Kidney capillary endothelial cell (primary cell): ENCODE data around the gene LIN52.
"Not testable (repeated sequence)": the region's sequence is repeated elsewhere in the genome, so short reads cannot be mapped to it uniquely, and the experiment has no call there.

Source experiments
- DNase-seq: peaks from one replicate; pipeline ENCODE4 v3.0.0-alpha.2; 2018; ENCODE audit warnings: low spot score

LIN52 gene

DNA sequence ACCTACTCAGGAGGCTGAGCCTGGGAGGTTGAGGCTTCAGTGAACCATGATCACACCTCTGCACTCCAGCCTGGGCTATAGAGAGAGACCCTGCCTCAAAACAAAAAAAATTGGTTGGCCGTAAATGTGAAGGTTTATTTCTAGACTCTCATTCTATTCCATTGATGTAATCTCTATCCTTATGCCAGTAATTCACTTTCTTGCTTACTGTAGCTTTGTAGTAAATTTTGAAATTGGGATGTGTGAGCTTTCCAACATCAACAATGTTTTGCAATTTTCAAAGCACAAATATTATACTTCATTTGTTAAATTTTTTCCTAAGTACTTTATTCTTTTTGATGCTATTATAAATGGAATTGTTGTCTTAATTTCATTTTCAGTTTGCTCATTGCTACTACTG, 24.6 kb downstream of the LIN52 start:
- no peak for DNase-seq

GRCh38 chr14:74111395-74112216, 26.9 kb downstream of the LIN52 start:
- peak; percentile 57 for DNase-seq

GRCh38 chr14:74125487-74125886, 40.7 kb downstream of the LIN52 start:
- DNase-seq = not testable (repeated sequence)

DNA sequence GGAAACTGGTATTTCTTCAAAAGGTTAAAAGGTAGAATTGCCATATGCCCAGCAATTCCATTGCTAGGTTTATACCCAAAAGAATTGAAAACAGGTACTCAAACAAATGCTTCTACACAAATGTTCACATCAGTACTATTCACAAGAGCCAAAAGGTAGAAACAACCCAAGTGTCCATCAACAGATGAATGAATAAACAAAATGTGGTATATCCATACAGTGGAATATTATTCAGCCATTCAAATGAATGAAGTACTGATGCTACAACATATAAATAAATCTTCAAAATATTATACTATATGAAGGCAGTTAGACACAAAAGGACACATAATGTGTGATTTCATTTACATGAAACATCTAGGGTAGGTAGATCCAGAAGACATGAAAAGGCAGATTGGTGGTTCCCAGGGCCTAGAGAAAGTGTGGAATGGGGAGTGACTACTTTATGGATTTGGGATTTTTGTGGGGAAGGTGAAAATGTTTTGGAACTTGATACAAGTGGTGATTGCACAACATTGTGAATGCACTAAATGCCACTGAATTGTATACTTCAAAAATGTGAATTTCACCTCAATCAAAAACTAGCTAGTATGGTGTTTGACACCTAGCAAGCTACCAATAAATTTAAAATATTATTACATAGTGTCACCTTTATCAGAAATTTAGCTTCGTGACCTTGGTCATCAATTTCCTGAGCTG, 41.7 kb downstream of the LIN52 start:
- DNase-seq = no peak

DNA sequence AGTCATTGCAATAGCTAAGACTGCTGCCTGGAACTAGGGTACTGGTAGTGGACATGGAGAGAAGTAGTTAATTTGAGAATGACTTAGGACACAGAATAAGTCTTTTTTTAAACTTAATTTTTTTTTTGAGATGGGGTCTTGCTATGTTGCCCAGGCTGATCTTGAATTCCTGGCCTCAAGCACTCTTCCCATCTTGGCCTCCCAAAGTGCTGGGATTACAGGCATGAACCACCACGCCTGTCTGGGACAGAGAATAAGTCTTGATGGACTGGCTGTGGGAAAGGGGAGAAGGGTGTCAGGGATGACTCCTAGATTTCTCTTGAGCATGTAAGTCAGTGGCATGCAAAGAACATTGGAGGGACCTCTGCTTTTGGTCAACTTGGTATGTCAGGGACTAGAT, 42.9 kb downstream of the LIN52 start:
- DNase-seq = no peak

- DNase-seq = no peak
Measured at GRCh38 chr14:74133833-74134481, 49.2 kb downstream of the LIN52 start.

GRCh38 chr14:74134484-74134883, 49.7 kb downstream of the LIN52 start:
- no peak for DNase-seq

DNA sequence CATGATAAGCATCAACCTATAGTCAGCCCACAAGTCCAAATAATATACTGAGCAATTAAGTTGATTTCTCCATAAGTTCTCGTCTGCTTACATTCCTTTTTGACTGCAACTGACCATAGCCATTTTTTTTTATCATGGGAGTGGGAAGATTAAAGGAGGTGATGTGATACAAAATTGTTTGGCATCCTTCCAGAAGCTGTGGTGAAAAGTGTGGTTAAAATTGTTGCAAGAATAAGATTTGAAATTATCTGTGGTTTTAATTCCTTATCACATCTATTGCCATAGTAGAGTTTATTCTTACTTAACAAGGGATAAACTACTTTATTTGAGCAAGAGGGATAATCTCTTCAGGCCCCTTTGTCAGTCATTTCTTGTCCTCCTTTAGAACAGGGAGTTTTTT, 50.7 kb downstream of the LIN52 start:
- no peak for DNase-seq

DNA sequence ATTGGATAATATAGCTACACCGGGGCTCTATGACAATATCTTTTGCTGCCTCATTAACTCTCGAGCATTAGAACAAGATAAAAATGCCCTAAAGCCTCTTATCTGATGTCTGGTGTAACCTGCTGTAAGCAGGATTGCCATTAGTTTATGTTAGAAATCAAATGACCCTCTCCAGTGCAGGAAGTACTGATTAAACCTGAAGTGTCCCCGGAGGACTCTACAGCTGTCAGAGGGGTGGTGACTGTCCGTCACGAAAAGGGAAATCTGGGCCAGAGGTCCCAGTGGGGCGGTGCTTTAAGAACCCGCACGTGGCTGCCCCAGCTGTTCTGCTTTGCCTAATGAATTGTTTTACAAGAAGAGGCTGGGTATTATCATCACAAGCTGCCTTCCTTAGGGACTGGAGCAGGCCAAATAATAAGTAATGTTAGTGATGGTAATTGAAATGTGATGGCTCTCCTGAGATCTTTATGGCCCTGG, 55.7 kb downstream of the LIN52 start:
- peak; percentile 3 for DNase-seq

DNA sequence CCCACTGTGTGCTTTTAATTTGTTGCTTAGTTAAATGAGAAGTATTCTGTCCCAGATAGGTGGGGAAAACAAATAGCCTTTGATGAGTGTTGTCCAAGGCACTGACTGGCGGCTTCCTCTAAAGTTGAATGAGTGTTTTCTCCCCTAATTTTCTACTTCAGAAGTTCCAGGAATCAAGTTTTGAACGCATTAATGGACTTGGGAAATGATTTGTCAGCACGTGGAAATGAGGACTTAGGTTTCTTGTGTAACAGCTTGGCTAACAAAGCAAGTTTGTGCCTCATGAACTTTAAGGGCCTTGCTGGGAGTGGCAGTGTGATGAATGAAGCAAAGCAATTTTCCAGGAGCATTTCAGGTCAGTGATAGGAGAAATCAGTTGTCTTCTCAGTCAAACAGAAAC, 56.9 kb downstream of the LIN52 start:
- no peak for DNase-seq

- DNase-seq = no peak
Measured at GRCh38 chr14:74142523-74142922, 57.8 kb downstream of the LIN52 start.

DNA sequence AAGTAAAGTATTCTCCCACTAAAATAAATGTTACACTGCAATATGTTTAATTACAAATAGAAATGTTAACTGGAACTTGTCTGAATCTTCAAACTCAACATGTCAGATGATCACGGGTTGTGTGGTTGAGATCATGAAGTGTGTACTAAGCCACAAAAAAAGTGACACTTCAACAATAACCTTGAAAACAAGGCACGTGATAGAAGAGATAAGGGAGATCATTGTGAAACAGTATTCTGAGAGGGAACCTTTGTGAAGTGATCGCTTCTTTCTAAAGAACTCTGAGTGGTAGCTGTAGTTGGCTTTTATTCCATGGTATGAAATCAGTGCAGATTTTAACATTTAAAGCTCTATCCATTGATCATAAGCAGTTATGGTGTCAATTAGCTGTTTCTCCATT, 60.0 kb downstream of the LIN52 start:
- DNase-seq = no peak

DNA sequence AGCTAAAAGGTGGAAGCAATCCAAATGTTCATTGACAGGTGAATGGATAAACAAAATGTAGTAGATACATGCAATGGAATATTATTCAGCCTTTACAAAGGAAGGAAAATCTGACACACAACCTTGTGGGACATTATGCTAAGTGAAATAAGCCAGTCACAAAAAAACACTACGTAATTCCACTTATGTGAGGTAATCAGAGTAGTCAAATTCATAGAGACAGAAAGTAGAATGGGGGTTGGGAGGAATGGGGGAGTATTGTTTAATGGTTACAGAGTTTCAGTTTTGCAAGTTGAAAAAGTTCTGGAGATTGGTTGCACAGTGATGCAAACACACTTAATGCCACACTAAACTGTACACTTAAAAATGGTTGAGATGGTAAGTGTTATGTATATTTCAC, 62.8 kb downstream of the LIN52 start:
- no peak for DNase-seq

- DNase-seq = no peak
Measured at GRCh38 chr14:74148705-74149104, 63.9 kb downstream of the LIN52 start.

- no peak for DNase-seq
Measured at GRCh38 chr14:74155287-74155686, 70.5 kb downstream of the LIN52 start.

- no peak for DNase-seq
Measured at GRCh38 chr14:74155749-74156148, 71.0 kb downstream of the LIN52 start.

DNA sequence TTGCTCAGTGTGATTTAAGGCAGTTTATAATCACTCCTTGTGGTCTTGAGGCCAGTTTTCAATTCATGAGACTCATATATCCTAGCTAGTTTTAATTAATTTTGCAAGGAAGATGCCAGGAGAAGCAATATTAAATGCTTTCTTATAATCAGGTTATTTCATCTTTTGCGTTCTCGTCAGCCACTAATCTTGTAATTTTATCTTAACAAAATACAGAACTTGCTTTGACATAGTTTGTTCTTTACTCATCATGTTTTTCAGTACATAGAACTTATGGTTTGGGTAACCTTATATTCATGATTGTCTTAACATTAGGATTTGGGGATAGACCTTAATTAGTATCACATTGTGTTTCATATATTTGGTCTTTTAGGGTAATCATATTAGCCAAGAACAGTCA, 76.0 kb downstream of the LIN52 start:
- DNase-seq = no peak

DNA sequence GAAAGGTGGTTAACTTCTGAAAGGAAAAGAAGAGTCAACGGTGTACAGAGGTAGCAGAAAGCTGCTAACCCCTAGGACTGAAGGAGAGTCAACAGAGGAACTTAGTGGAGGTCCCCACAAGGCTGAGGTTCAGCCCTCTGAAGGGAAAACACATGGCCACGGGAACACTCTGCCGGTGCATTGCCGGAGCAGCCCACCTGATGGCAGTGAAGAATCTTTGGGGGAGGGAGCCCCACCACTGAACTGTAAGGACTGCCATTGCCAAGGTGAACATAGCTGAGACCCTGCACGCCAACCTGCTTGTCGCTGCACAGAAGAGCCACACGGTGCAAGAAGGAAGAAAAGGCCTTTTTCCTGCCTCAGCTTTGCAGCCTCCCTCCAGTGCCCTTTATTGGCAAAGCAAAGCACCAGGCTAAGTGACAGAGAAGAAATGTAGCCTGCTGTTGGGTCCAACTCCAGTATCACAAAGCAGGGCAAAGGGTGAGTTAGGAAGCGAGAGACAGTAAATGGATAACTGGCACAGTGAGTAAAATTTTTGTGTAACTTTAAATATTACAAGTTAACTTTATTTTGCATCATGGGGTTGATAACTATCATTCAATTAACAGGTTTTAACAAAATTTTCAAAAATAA, 76.9 kb downstream of the LIN52 start:
- no peak for DNase-seq

GRCh38 chr14:74169906-74170305, 85.2 kb downstream of the LIN52 start:
- no peak for DNase-seq

GRCh38 chr14:74176400-74176793, 91.6 kb downstream of the LIN52 start:
- DNase-seq = no peak

- no peak for DNase-seq
Measured at GRCh38 chr14:74179856-74180255, 95.1 kb downstream of the LIN52 start.

DNA sequence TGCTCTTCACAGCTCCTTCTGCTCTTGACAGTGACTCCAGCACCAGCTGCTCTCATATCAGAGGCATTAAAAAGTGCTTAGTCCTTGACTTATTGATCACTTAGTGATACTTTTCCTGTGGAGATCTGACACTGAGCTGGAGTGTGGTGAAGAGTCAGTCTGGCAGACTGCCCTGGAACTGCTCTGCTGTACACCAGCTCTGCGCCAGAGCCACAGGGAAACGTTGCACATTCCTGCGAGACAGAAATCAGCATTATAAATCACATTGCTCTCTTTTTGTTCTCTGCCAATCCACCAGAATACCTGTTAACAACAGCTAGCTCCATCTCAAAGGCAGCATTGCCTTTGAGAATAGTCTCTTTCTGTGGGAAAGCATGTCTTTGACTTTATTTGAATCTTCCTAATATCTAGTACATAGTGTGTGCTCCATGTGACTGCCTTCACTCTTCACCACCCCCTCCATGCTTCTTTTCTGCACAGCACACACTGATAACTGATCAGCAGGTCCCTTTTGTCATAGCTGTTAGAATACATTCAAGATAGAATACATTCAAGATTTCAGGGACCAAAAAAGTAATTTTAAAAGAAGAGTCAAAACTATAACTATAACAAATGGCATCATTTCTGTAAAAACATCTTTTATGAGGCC, 106.3 kb downstream of the LIN52 start:
- no peak for DNase-seq
